ENCODE measurements around the gene SUMO1.
"Not testable (repeated sequence)": the region's sequence is repeated elsewhere in the genome, so short reads cannot be mapped to it uniquely, and the experiment has no call there.

The SUMO1 gene

GRCh38 chr2:202238234-202239197 is at the start of gene SUMO1:
Gene SUMO1 (minus strand): TSS chr2:202238597. CDS start chr2:202238451, 146 bp downstream.
- peak within 1 kb of the TSS; percentile 71 for H3K4me2 ChIP-seq (ENCODE audit: low read length)
- H3K79me2 ChIP-seq = peaks cover 35% of the 10 kb centered on the region
- TF ChIP-seq CTCF (IDR thresholded peaks at IDR 0.05) = no peak
- H3K4me3 ChIP-seq (ENCODE audit: low read depth, low read length) = peak within 1 kb of the TSS; percentile 77
- H3K36me3 ChIP-seq (ENCODE audit: control insufficient read depth, insufficient read depth, low read length) = no peaks in the 10 kb centered on the region
- peaks cover 8% of the 10 kb centered on the region for H3K4me1 ChIP-seq
- H2AFZ ChIP-seq = peak within 1 kb of the TSS; percentile 99
- H3K27ac ChIP-seq = peak within 1 kb of the TSS; percentile 74
- H3K9me3 ChIP-seq (ENCODE audit: control insufficient read depth, low read length) = no peaks in the 10 kb centered on the region
- H3K27me3 ChIP-seq (ENCODE audit: control insufficient read depth, insufficient read depth, low read length) = no peaks in the 10 kb centered on the region
- H3K9ac ChIP-seq = peak within 1 kb of the TSS; percentile 38

- no peaks in the 10 kb centered on the region for H3K27me3 ChIP-seq (ENCODE audit: control insufficient read depth, insufficient read depth, low read length)
- H3K4me3 ChIP-seq (ENCODE audit: low read depth, low read length) = no peak overlapping the region
- no peak overlapping the region for H3K27ac ChIP-seq
- no peak overlapping the region for H2AFZ ChIP-seq
- H3K4me2 ChIP-seq (ENCODE audit: low read length) = no peak overlapping the region
- H3K9ac ChIP-seq = no peak overlapping the region
- no peaks in the 10 kb centered on the region for H3K36me3 ChIP-seq (ENCODE audit: control insufficient read depth, insufficient read depth, low read length)
- peaks cover 5% of the 10 kb centered on the region for H3K79me2 ChIP-seq
- H3K9me3 ChIP-seq (ENCODE audit: control insufficient read depth, low read length) = no peaks in the 10 kb centered on the region
- TF ChIP-seq CTCF (IDR thresholded peaks at IDR 0.05) = no peak
- H3K4me1 ChIP-seq = no peaks in the 10 kb centered on the region
Measured at GRCh38 chr2:202286595-202286994, 48.2 kb upstream of the SUMO1 start.

GRCh38 chr2:202278944-202279343 is 40.5 kb upstream of the SUMO1 start:
- Histone ChIP-seq H3K79me2 (peaks cover 20% of the 10 kb centered on the region), H3K27ac (no peak overlapping the region), H3K27me3 (ENCODE audit: control insufficient read depth, insufficient read depth, low read length) (no peaks in the 10 kb centered on the region), H3K4me2 (ENCODE audit: low read length) (no peak overlapping the region), H2AFZ (no peak overlapping the region), H3K4me3 (ENCODE audit: low read depth, low read length) (no peak overlapping the region), H3K36me3 (ENCODE audit: control insufficient read depth, insufficient read depth, low read length) (no peaks in the 10 kb centered on the region), H3K4me1 (no peaks in the 10 kb centered on the region), H3K9ac (no peak overlapping the region), H3K9me3 (ENCODE audit: control insufficient read depth, low read length) (no peaks in the 10 kb centered on the region)
- TF ChIP-seq CTCF (IDR thresholded peaks at IDR 0.05) = peak; percentile 31

- no peak for TF ChIP-seq CTCF (IDR thresholded peaks at IDR 0.05)
- H3K4me2 ChIP-seq (ENCODE audit: low read length) = no peak overlapping the region
- no peak overlapping the region for H3K27ac ChIP-seq
- H3K79me2 ChIP-seq = peaks cover 18% of the 10 kb centered on the region
- H3K9me3 ChIP-seq (ENCODE audit: control insufficient read depth, low read length) = no peaks in the 10 kb centered on the region
- no peak overlapping the region for H3K9ac ChIP-seq
- no peak overlapping the region for H2AFZ ChIP-seq
- no peaks in the 10 kb centered on the region for H3K27me3 ChIP-seq (ENCODE audit: control insufficient read depth, insufficient read depth, low read length)
- H3K36me3 ChIP-seq (ENCODE audit: control insufficient read depth, insufficient read depth, low read length) = no peaks in the 10 kb centered on the region
- no peaks in the 10 kb centered on the region for H3K4me1 ChIP-seq
- no peak overlapping the region for H3K4me3 ChIP-seq (ENCODE audit: low read depth, low read length)
Measured at GRCh38 chr2:202278036-202278760, 39.8 kb upstream of the SUMO1 start.

- not testable (repeated sequence) for H2AFZ ChIP-seq; H3K9ac ChIP-seq; H3K27ac ChIP-seq; H3K36me3 ChIP-seq (ENCODE audit: control insufficient read depth, insufficient read depth, low read length); H3K4me1 ChIP-seq; H3K9me3 ChIP-seq (ENCODE audit: control insufficient read depth, low read length); H3K27me3 ChIP-seq (ENCODE audit: control insufficient read depth, insufficient read depth, low read length); H3K4me3 ChIP-seq (ENCODE audit: low read depth, low read length); H3K4me2 ChIP-seq (ENCODE audit: low read length)
- peaks cover 28% of the 10 kb centered on the region for H3K79me2 ChIP-seq
Measured at GRCh38 chr2:202276078-202276720, 37.8 kb upstream of the SUMO1 start.
